Body of pancreas (tissue), 4 donors: ENCODE data around the gene MOGAT3. TPM values are rescaled to one million over a fixed set of nuclear protein-coding genes. Genes with fewer than 3 reads are reported as not detected.
A peak's percentile ranks its signal among the peaks of the same experiment; 100 is the strongest.

Experiments used
- ATAC-seq: fragments of 150-250 bp; one replicate; pipeline ENCODE4 v1.9.1; 2016
- DNase-seq, 4 donors: peaks; one replicate each; pipeline ENCODE4 v3.0.0-alpha.2; 2019
- H3K27ac ChIP-seq, 4 donors: fragments of 200-600 bp; sonication (generic); 1 replicate in 3 of 4; 2 replicates in 1 of 4; pipeline versions ENCODE4 v1.5.1 to v1.6.1; 2016 to 2019; ENCODE audit warnings: mild to moderate bottlenecking in 1 of 4, mixed read lengths in 1 of 4, moderate library complexity in 1 of 4
- H3K27me3 ChIP-seq, 2 donors: fragments of 200-600 bp; sonication (generic); one replicate each; pipeline ENCODE4 v1.6.0; 2016; ENCODE audit warnings: mild to moderate bottlenecking in 1 of 2
- H3K36me3 ChIP-seq, 2 donors: fragments of 200-600 bp; sonication (generic); replicated peaks in 1 of 2; 2 replicates each; pipeline ENCODE4 v1.5.1; 2016; ENCODE audit warnings: low read depth in 2 of 2; ENCODE audit not compliant: insufficient read depth in 1 of 2
- H3K4me1 ChIP-seq: fragments of 200-600 bp; sonication (generic); one replicate; pipeline ENCODE4 v1.6.0; 2016
- H3K4me3 ChIP-seq, 2 donors: fragments of 200-600 bp; sonication (generic); 1 replicate in 1 of 2; 2 replicates in 1 of 2; pipeline ENCODE4 v1.5.1; 2016 to 2019
- H3K9me3 ChIP-seq, 3 donors: fragments of 200-600 bp; sonication (generic); 1 replicate in 2 of 3; 2 replicates in 1 of 3; pipeline ENCODE4 v1.5.1; 2016
- CTCF ChIP-seq, 7 experiments: fragments of 450-650 bp in 4 of 7; fragments of 200-600 bp in 3 of 7; sonication (generic) in 3 of 7; IDR thresholded peaks; one replicate each; pipeline ENCODE4 v1.5.1; 2016 to 2019; ENCODE audit warnings: antibody characterized with exemption in 7 of 7
- POLR2A ChIP-seq, 3 donors: fragments of 450-650 bp; IDR thresholded peaks; one replicate each; pipeline ENCODE4 v1.6.1; 2016; ENCODE audit warnings: antibody characterized with exemption in 3 of 3, mild to moderate bottlenecking in 2 of 3
- WGBS, 2 donors: methylation state at CpG; one replicate each; pipeline ENCODE4 v1.1.5; 2017; 5-methylcytosine and 5-hydroxymethylcytosine counted together
- intact Hi-C: fragments of 100-400 bp; cut with DNase I; formaldehyde crosslinking; loops from one replicate; pipeline ENCODE4 v1.15.1; 2023
- total RNA-seq, 2 donors: library from RNA; depleted of rRNA; stranded (reverse); fragments of >200 nt; gene quantifications; one replicate each; pipeline ENCODE4 v1.1.0, GENCODE V29; 2016

MOGAT3 gene
- total RNA-seq, 2 donors from 2014 or later: not detected

GRCh38 chr7:101231644-101232043 is 30.8 kb upstream of the MOGAT3 start:
- DNase-seq: peak in 3 of 4 donors; percentile 28 to 45 (median 40)
- ATAC-seq: peak; percentile 19
- H3K27ac ChIP-seq: peak overlapping the region; percentile 53 to 90 (median 63)
- peaks cover 26% of the 10 kb centered on the region for H3K4me1 ChIP-seq
- H3K4me3 ChIP-seq: no peak overlapping the region
- TF ChIP-seq CTCF (IDR thresholded peaks at IDR 0.05) (no peak), POLR2A (IDR thresholded peaks at IDR 0.05) (no peak)
- WGBS, 2 donors: 0 to 23% methylated on average over 1 to 7 of the region's 7 CpGs
- no peaks in the 10 kb centered on the region for H3K27me3 ChIP-seq
- peaks cover 0 to 4% of the 10 kb centered on the region in 2 donors for H3K36me3 ChIP-seq
- intact Hi-C loops: no loop called here
- no peaks in the 10 kb centered on the region for H3K9me3 ChIP-seq

- Histone ChIP-seq H3K36me3 (peaks cover 0 to 14% of the 10 kb centered on the region in 2 donors), H3K27ac (peak overlapping the region in 1 of 4 donors; percentile 13), H3K4me3 (no peak overlapping the region), H3K4me1 (peaks cover 9% of the 10 kb centered on the region), H3K9me3 (no peaks in the 10 kb centered on the region), H3K27me3 (no peaks in the 10 kb centered on the region)
- peak in 1 of 4 donors; percentile 22 for DNase-seq
- no peak for TF ChIP-seq CTCF (IDR thresholded peaks at IDR 0.05)
- intact Hi-C loops: no loop called here
- 81 to 86% methylated on average over 9 of the region's 9 CpGs for WGBS, 2 donors
- peak; percentile 30 for ATAC-seq
Measured at GRCh38 chr7:101226721-101227120, 25.9 kb upstream of the MOGAT3 start.

GRCh38 chr7:101225650-101226049 is 24.8 kb upstream of the MOGAT3 start:
- DNase-seq (no peak), ATAC-seq (no peak)
- no peaks in the 10 kb centered on the region for H3K9me3 ChIP-seq
- peaks cover 0 to 14% of the 10 kb centered on the region in 2 donors for H3K36me3 ChIP-seq
- H3K4me1 ChIP-seq: no peaks in the 10 kb centered on the region
- intact Hi-C loops: no loop called here
- no peaks in the 10 kb centered on the region for H3K27me3 ChIP-seq
- WGBS, 2 donors: 95 to 100% methylated on average over 6 of the region's 6 CpGs
- no peak overlapping the region for H3K4me3 ChIP-seq
- TF ChIP-seq POLR2A (IDR thresholded peaks at IDR 0.05) (no peak), CTCF (IDR thresholded peaks at IDR 0.05) (no peak)
- H3K27ac ChIP-seq: no peak overlapping the region

- intact Hi-C loops: no loop called here
- H3K9me3 ChIP-seq: no peaks in the 10 kb centered on the region
- H3K27me3 ChIP-seq: no peaks in the 10 kb centered on the region
- no peak for ATAC-seq
- no peak overlapping the region for H3K27ac ChIP-seq
- TF ChIP-seq POLR2A (IDR thresholded peaks at IDR 0.05) (no peak), CTCF (IDR thresholded peaks at IDR 0.05) (no peak)
- peaks cover 0 to 14% of the 10 kb centered on the region in 2 donors for H3K36me3 ChIP-seq
- H3K4me3 ChIP-seq: no peak overlapping the region
- peaks cover 20% of the 10 kb centered on the region for H3K4me1 ChIP-seq
- DNase-seq: no peak
- 92 to 100% methylated on average over 10 to 14 of the region's 15 CpGs for WGBS, 2 donors
Measured at GRCh38 chr7:101223528-101223927, 22.7 kb upstream of the MOGAT3 start.

- intact Hi-C loops: no loop called here
- H3K27ac ChIP-seq: no peak overlapping the region
- DNase-seq (no peak), ATAC-seq (no peak)
- no peaks in the 10 kb centered on the region for H3K27me3 ChIP-seq
- TF ChIP-seq CTCF (IDR thresholded peaks at IDR 0.05): no peak
- peaks cover 0 to 10% of the 10 kb centered on the region in 2 donors for H3K36me3 ChIP-seq
- H3K4me1 ChIP-seq: peaks cover 22% of the 10 kb centered on the region
- no peaks in the 10 kb centered on the region for H3K9me3 ChIP-seq
- no peak overlapping the region for H3K4me3 ChIP-seq
- 91 to 93% methylated on average over 18 to 25 of the region's 27 CpGs for WGBS, 2 donors
Measured at GRCh38 chr7:101222275-101222830, 21.5 kb upstream of the MOGAT3 start.
